Neuron (in vitro differentiated cells): ENCODE results near the gene HADH.
"Not testable (repeated sequence)": the region's sequence is repeated elsewhere in the genome, so short reads cannot be mapped to it uniquely, and the experiment has no call there.

ENCODE experiments used
- H2AFZ ChIP-seq: one replicate; pipeline ENCODE4 v1.6.1; 2013; ENCODE audit warnings: low read depth, mild to moderate bottlenecking, inconsistent platforms, low read length, moderate library complexity
- H3K27me3 ChIP-seq: one replicate; pipeline ENCODE4 v1.6.1; 2013; ENCODE audit warnings: low read length; ENCODE audit not compliant: insufficient read depth
- H3K36me3 ChIP-seq: one replicate; pipeline ENCODE4 v1.6.1; 2013; ENCODE audit warnings: low read length; ENCODE audit not compliant: insufficient read depth
- H3K4me1 ChIP-seq: one replicate; pipeline ENCODE4 v1.6.1; 2013; ENCODE audit warnings: low read length; ENCODE audit not compliant: insufficient read depth
- H3K4me3 ChIP-seq: 2 replicates; pipeline ENCODE4 v1.5.1; 2013; ENCODE audit warnings: mild to moderate bottlenecking, low read length, moderate library complexity
- H3K9me3 ChIP-seq: one replicate; pipeline ENCODE4 v1.6.1; 2013; ENCODE audit warnings: low read length

Gene HADH

GRCh38 chr4:108045687-108046024 lies 56.0 kb downstream of the HADH start:
- H2AFZ ChIP-seq, result no peak overlapping the region
- H3K36me3 ChIP-seq, result peaks cover 7% of the 10 kb centered on the region
- H3K9me3 ChIP-seq, result no peaks in the 10 kb centered on the region
- H3K4me3 ChIP-seq, result no peak overlapping the region
- no peaks in the 10 kb centered on the region for H3K27me3 ChIP-seq
- H3K4me1 ChIP-seq, result peaks cover 14% of the 10 kb centered on the region

- no peak overlapping the region for H3K4me3 ChIP-seq
- H3K9me3 ChIP-seq, result no peaks in the 10 kb centered on the region
- no peaks in the 10 kb centered on the region for H3K27me3 ChIP-seq
- peaks cover 14% of the 10 kb centered on the region for H3K4me1 ChIP-seq
- H3K36me3 ChIP-seq, result peaks cover 7% of the 10 kb centered on the region
- no peak overlapping the region for H2AFZ ChIP-seq
These were observed 57.5 kb downstream of the HADH start for GRCh38 chr4:108047199-108047598.

GRCh38 chr4:108048157-108048556 lies 58.5 kb downstream of the HADH start:
- H3K4me1 ChIP-seq, result peaks cover 9% of the 10 kb centered on the region
- no peak overlapping the region for H2AFZ ChIP-seq
- peaks cover 7% of the 10 kb centered on the region for H3K36me3 ChIP-seq
- no peak overlapping the region for H3K4me3 ChIP-seq
- H3K9me3 ChIP-seq, result no peaks in the 10 kb centered on the region
- H3K27me3 ChIP-seq, result no peaks in the 10 kb centered on the region

- Histone ChIP-seq H2AFZ (no peak overlapping the region), H3K4me3 (no peak overlapping the region), H3K27me3 (no peaks in the 10 kb centered on the region), H3K9me3 (no peaks in the 10 kb centered on the region), H3K4me1 (peaks cover under 1% of the 10 kb centered on the region), H3K36me3 (peaks cover 10% of the 10 kb centered on the region)
These were observed 59.3 kb downstream of the HADH start for GRCh38 chr4:108048997-108049396.

GRCh38 chr4:108049406-108049805 lies 59.7 kb downstream of the HADH start:
- Histone ChIP-seq H2AFZ (no peak overlapping the region), H3K36me3 (peaks cover 13% of the 10 kb centered on the region), H3K4me1 (no peaks in the 10 kb centered on the region), H3K4me3 (no peak overlapping the region), H3K9me3 (no peaks in the 10 kb centered on the region), H3K27me3 (no peaks in the 10 kb centered on the region)

GRCh38 chr4:108050166-108051111 lies 60.8 kb downstream of the HADH start:
- not testable (repeated sequence) for H3K4me3 ChIP-seq, H3K27me3 ChIP-seq, H3K4me1 ChIP-seq, H2AFZ ChIP-seq, H3K9me3 ChIP-seq
- peaks cover 13% of the 10 kb centered on the region for H3K36me3 ChIP-seq

GRCh38 chr4:108051343-108051742 lies 61.7 kb downstream of the HADH start:
- Histone ChIP-seq H3K4me1 (no peaks in the 10 kb centered on the region), H3K27me3 (no peaks in the 10 kb centered on the region), H3K36me3 (peaks cover 13% of the 10 kb centered on the region), H3K4me3 (no peak overlapping the region), H2AFZ (no peak overlapping the region), H3K9me3 (no peaks in the 10 kb centered on the region)

- Histone ChIP-seq H3K27me3 (no peaks in the 10 kb centered on the region), H3K9me3 (no peaks in the 10 kb centered on the region), H3K36me3 (peaks cover 13% of the 10 kb centered on the region)
These were observed 63.0 kb downstream of the HADH start for GRCh38 chr4:108052558-108053120.

GRCh38 chr4:108053251-108053711 lies 63.6 kb downstream of the HADH start:
- Histone ChIP-seq H3K36me3 (peaks cover 11% of the 10 kb centered on the region), H2AFZ (no peak overlapping the region)

More at GRCh38 chr4:108052558-108053120, 63.0 kb downstream of the HADH start:
- Histone ChIP-seq H2AFZ (no peak overlapping the region), H3K4me1 (no peaks in the 10 kb centered on the region), H3K4me3 (no peak overlapping the region)

GRCh38 chr4:108054025-108054638 lies 64.4 kb downstream of the HADH start:
- Histone ChIP-seq H3K36me3 (peaks cover 8% of the 10 kb centered on the region), H3K4me1 (no peaks in the 10 kb centered on the region), H3K4me3 (no peak overlapping the region), H3K9me3 (no peaks in the 10 kb centered on the region), H3K27me3 (no peaks in the 10 kb centered on the region), H2AFZ (no peak overlapping the region)

More at GRCh38 chr4:108053251-108053711, 63.6 kb downstream of the HADH start:
- Histone ChIP-seq H3K27me3 (no peaks in the 10 kb centered on the region), H3K9me3 (no peaks in the 10 kb centered on the region), H3K4me3 (no peak overlapping the region), H3K4me1 (no peaks in the 10 kb centered on the region)

- Histone ChIP-seq H3K27me3 (no peaks in the 10 kb centered on the region), H2AFZ (no peak overlapping the region), H3K4me3 (no peak overlapping the region), H3K4me1 (no peaks in the 10 kb centered on the region), H3K9me3 (no peaks in the 10 kb centered on the region), H3K36me3 (peaks cover 6% of the 10 kb centered on the region)
These were observed 66.1 kb downstream of the HADH start for GRCh38 chr4:108055787-108056186.

GRCh38 chr4:108056418-108056817 lies 66.7 kb downstream of the HADH start:
- Histone ChIP-seq H3K4me1 (no peaks in the 10 kb centered on the region), H3K36me3 (peaks cover 6% of the 10 kb centered on the region), H2AFZ (no peak overlapping the region), H3K9me3 (no peaks in the 10 kb centered on the region), H3K4me3 (no peak overlapping the region), H3K27me3 (no peaks in the 10 kb centered on the region)
